Epithelial cell of proximal tubule (primary cell): ENCODE results near the gene STX12. TPM values are rescaled to one million over a fixed set of nuclear protein-coding genes. Genes with fewer than 3 reads are reported as not detected.
A peak's percentile ranks its signal among the peaks of the same experiment; 100 is the strongest.
"Not testable (repeated sequence)": the region's sequence is repeated elsewhere in the genome, so short reads cannot be mapped to it uniquely, and the experiment has no call there.

Experiments
- DNase-seq: peaks from one replicate; pipeline ENCODE4 v3.0.0-alpha.2; 2011; ENCODE audit warnings: low read depth
- H3K4me3 ChIP-seq: 2 replicates; pipeline ENCODE4 v1.5.1; 2011; ENCODE audit warnings: low read depth, mild to moderate bottlenecking, low read length
- total RNA-seq: library from RNA; depleted of rRNA; stranded (reverse); fragments of >200 nt; gene quantifications from 2 replicates; pipeline ENCODE4 v1.2.3, GENCODE V29; 2015
- TF ChIP-seq, protein P1 (sequence below): conservative IDR thresholded peaks from 2 replicates; pipeline ENCODE4 v1.5.1; 2012; ENCODE audit warnings: low read depth, mild to moderate bottlenecking, low read length

The STX12 gene
- total RNA-seq, 1 donor from 2014 or later = 31.5 TPM

DNA sequence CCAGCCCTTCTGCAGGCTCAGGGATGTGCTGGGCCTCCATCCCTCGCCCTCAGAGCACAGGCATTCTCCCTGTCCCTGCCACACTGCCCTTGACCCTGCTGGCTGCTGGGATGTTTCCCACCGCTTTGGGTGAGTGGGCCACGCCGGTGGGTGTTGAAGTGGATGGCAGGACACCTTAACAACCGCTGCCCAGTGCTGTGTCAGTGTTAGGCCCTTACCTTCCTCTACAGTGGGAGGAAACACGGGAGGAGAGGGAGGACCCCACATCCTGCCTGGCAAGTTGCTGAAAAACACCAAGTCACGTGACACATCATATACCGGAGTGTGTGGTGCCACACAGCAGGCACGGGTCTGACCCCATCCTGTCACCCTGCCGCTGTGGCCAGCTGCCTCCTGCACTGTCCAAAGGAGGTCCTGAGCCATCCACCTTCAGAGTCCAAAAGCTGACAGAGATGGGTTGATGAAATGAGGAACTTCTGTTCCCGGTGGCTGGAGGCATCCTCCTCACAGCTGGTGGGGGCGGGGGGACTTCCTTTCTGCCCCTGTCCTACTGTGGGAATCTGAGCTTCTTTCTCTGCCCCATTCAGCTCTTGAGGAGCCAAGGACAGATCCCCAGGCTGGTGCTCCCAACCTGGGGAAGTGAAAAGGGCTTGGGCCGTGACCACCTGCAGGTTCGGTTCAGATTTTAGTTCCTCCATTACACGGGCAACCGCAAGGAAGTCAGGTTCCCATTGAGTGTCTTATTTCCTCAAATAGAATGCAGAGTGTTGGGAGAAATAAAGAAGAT, 96.1 kb downstream of the STX12 start:
- no peak overlapping the region for H3K4me3 ChIP-seq
- TF ChIP-seq, protein P1, sequence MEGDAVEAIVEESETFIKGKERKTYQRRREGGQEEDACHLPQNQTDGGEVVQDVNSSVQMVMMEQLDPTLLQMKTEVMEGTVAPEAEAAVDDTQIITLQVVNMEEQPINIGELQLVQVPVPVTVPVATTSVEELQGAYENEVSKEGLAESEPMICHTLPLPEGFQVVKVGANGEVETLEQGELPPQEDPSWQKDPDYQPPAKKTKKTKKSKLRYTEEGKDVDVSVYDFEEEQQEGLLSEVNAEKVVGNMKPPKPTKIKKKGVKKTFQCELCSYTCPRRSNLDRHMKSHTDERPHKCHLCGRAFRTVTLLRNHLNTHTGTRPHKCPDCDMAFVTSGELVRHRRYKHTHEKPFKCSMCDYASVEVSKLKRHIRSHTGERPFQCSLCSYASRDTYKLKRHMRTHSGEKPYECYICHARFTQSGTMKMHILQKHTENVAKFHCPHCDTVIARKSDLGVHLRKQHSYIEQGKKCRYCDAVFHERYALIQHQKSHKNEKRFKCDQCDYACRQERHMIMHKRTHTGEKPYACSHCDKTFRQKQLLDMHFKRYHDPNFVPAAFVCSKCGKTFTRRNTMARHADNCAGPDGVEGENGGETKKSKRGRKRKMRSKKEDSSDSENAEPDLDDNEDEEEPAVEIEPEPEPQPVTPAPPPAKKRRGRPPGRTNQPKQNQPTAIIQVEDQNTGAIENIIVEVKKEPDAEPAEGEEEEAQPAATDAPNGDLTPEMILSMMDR = no peak
- no peak for DNase-seq

- TF ChIP-seq, protein P1 = no peak
- no peak overlapping the region for H3K4me3 ChIP-seq
- DNase-seq = no peak
Measured at GRCh38 chr1:27869719-27870085, 96.7 kb downstream of the STX12 start.

DNA sequence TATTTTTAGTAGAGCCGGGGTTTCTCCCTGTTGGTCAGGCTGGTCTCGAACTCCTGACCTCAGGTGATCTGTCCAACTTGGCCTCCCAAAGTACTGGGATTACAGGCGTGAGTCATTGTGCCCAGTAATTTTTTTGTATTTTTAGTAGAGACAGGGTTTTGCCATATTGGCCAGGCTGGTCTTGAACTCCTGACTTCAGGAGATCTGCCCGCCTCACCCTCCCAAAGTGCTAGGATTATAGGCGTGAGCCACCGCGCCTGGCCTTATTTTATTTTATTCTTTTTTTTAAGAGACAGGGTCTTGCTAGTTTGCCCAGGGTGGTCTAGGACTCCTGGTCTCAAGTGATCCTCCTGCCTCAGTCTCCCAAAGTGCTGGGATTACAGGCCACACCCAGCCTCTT, 98.1 kb downstream of the STX12 start:
- DNase-seq, H3K4me3 ChIP-seq: not testable (repeated sequence)

GRCh38 chr1:27872059-27872801, 99.2 kb downstream of the STX12 start, which contains the start of gene THEMIS2:
Gene THEMIS2, plus strand, starts transcription at chr1:27872544. Its CDS starts 28 bp downstream, at chr1:27872572.
- no peak for DNase-seq
- TF ChIP-seq, protein P1 = no peak
- peak within 1 kb of the TSS; percentile 88 for H3K4me3 ChIP-seq

- TF ChIP-seq, protein P1 = no peak
- DNase-seq = no peak
- peak overlapping the region; percentile 88 for H3K4me3 ChIP-seq
Measured at GRCh38 chr1:27872802-27873551, 100.0 kb downstream of the STX12 start.

GRCh38 chr1:27873671-27874384, 100.8 kb downstream of the STX12 start:
- H3K4me3 ChIP-seq = peak overlapping the region; percentile 88
- no peak for DNase-seq
- TF ChIP-seq, protein P1 = no peak

Other genes with a start within 250 kb of the STX12 start
- gene AHDC1, start 169.1 kb upstream of the STX12 start, total RNA-seq = 7.2 and 10.8 TPM in 2 replicates
- gene FGR, start 138.0 kb upstream of the STX12 start, total RNA-seq = not detected in 2 replicates
- gene IFI6, start 101.0 kb upstream of the STX12 start, total RNA-seq = 6.4 and 28.3 TPM in 2 replicates
- gene FAM76A, start 47.3 kb upstream of the STX12 start, total RNA-seq = 4.6 and 11.4 TPM in 2 replicates
- 27.4 and 45.4 TPM in 2 replicates for gene PPP1R8, start 57.6 kb downstream of the STX12 start, total RNA-seq
- 12.1 and 24.2 TPM in 2 replicates for gene THEMIS2, start 99.3 kb downstream of the STX12 start, total RNA-seq
- gene RPA2, start 141.4 kb downstream of the STX12 start, total RNA-seq = 33.0 and 65.7 TPM in 2 replicates
- 13.5 and 17.2 TPM in 2 replicates for gene SMPDL3B, start 161.8 kb downstream of the STX12 start, total RNA-seq
- 10.3 and 11.1 TPM in 2 replicates for gene XKR8, start 186.8 kb downstream of the STX12 start, total RNA-seq